Adipose tissue (tissue), 3 donors: Measurements from ENCODE around the gene IGSF6. TPM values are rescaled to one million over a fixed set of nuclear protein-coding genes. Genes with fewer than 3 reads are reported as not detected.
"Not testable (repeated sequence)": the region's sequence is repeated elsewhere in the genome, so short reads cannot be mapped to it uniquely, and the experiment has no call there.

Source experiments
- H3K27ac ChIP-seq: one replicate; pipeline ENCODE4 v1.5.1; 2013; ENCODE audit warnings: low read depth, low read length
- WGBS, 3 donors: extraction: QIAGEN DNeasy Blood & Tissue Kit; methylation state at CpG; one replicate each; pipeline ENCODE4 v1.1.7; 2013; 5-methylcytosine and 5-hydroxymethylcytosine counted together
- polyA plus RNA-seq, 3 donors: library from polyadenylated mRNA; stranded (reverse); fragments of 200-250 nt; gene quantifications; one replicate each; pipeline ENCODE4 v1.2.3, GENCODE V29; 2013
- donor health status: healthy with polysubstance abuse.
- donor health status: Bipolar disorder and iron deficiency.
- donor health status: healthy.

The IGSF6 gene
- polyA plus RNA-seq, 3 donors = 0.32 to 4.6 (median 3.8) TPM

DNA sequence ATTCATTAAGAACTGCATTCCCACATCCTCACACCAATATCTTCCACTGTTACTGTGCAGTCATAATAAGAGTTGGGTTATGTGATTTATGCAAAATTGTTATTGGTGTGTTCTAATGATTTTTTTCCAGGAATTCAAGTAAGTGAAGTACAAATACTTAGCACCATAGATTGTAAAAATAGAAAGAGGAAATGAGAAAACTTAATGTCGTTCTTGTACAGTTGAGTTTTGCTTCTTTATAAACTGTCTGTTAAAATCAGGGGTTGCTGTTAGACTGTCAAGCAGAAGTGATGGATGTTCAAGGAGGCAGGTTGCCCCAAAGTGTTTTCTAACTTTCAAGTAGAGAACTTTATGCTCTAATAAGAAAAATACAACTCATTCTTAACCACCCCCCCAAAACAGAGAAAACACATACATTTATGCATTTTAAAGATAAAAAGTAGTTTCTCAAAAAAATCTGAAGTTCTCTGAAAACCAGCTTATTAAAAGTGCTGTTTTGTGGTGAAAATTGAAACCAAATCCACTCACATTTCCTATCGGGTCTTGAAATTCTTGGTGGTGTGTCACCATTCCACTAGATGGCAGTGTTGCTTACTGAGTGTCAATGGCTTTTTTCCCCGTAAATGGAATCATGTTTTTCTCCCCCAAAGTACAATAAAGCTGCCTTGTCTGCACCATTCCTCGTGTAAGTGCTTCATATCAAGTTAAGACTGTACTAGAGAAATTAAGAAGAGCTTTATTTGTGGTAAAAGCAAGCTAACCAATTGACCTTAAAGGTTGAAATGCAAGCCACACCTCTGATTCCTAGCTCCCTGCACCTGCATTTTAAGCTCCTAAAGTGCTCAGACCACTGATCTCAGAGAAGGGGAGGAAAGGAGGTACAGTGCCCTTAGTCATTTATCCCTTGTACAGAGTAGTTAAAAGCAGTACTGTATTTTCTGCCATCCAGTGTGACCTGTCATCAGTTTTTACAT, 4.7 kb upstream of the IGSF6 start:
- 7 to 16% (median 9%) methylated on average over 4 of the region's 4 CpGs for WGBS, 3 donors
- no peak overlapping the region for H3K27ac ChIP-seq

DNA sequence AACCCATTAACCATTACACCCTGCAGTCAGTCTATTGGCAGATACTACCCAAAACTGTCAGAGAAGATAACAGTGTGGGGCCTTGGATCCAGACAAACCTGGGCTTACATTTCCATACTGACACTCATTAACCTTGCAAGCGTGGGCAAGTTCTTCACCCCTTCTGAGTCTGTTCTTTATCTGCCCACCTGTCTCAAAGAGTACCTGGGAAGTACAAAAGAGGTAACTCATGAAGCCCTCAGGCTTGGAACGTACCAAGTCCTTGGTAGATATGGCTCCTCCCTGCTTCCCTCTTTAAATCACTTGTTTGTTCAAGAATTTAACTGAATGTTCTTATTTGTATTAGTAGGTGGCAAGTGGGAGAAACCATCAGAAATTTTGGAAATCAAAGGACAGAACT, 2.5 kb upstream of the IGSF6 start:
- no peak overlapping the region for H3K27ac ChIP-seq
- 36 to 89% (median 70%) methylated on average over 2 of the region's 2 CpGs for WGBS, 3 donors

DNA sequence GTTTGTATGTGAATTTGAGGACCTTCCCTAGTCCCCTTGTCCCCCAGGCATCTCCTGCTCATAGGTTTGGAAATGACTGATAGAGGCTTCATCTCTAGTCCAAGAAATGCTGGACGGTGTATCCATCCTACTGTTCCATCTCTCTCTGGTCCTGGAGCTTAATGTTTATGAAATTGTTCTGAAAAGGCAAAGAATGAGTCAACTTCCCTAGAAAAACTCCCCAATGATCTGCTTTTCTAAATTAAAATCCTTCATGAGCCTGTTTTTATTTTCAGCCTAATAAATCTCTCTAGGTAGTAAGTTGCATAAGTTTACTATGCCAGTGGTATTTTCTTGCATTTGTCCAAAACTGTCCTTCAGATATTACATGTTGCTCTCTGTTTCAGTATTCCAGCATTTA, 2.1 kb upstream of the IGSF6 start:
- 83 to 97% (median 88%) methylated on average over 1 of the region's 1 CpG for WGBS, 3 donors
- H3K27ac ChIP-seq = no peak overlapping the region

DNA sequence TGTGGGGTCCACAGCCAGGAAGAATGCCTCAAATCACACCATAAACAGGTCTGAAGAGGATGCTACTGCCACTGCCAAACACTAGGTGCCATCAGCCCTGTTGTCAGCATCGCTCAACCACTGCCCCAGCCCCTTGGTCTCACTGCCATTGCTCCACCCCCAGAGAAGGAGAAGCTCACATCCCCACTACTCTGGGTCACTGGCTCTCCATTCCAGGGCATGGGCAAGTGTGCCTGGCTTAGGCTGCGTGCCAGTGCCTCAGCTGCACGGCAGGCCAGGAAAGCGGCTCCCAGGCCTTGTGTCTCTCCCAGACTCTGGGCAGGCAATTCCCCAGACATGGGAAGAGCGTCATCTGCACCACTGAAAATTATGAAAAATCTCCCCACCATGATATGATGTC, 1.2 kb upstream of the IGSF6 start:
- WGBS, 3 donors = 52 to 81% (median 78%) methylated on average over 5 of the region's 5 CpGs
- no peak overlapping the region for H3K27ac ChIP-seq

DNA sequence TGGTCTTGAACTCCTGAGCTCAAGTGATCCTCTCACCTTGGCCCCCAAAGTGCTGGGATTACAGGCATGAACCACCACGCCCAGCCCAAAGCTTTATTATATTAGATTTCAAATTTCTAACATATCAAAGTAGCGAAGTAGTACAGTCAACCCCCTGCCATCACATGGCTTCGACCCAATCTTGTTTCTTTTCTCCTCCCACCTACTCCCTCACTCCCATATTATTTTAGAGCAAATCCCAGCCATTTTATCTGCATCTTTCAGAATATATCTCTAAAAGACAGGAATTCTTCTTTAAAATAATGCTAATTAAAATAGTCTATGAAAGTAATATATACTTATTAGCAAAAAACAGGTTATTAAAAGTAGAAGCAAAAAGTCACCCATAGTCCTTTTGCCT, 893 bp downstream of the IGSF6 start:
- no peak overlapping the region for H3K27ac ChIP-seq
- WGBS, 3 donors = 86 to 90% (median 89%) methylated on average over 3 of the region's 3 CpGs

DNA sequence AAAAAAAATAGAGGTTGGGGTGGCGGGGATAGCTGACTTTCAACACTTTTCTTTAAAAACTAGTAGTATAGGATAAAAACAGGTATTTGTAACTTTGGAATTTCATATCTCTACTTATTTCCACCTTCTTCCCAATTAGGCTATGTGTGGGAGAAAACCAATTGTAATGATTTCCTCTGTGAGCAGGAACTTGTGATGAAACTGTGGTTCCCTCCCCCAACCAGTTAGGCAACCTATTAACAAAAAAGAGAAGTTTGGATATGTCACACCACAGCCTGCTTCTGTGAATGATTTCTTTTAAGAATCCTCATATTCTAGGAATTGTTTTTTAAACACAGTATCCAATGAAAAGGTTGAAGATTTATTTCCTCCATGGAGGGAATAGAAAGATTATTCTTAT, 1.9 kb downstream of the IGSF6 start:
- H3K27ac ChIP-seq = no peak overlapping the region
- WGBS, 3 donors = 77 to 100% (median 84%) methylated on average over 1 of the region's 1 CpG

DNA sequence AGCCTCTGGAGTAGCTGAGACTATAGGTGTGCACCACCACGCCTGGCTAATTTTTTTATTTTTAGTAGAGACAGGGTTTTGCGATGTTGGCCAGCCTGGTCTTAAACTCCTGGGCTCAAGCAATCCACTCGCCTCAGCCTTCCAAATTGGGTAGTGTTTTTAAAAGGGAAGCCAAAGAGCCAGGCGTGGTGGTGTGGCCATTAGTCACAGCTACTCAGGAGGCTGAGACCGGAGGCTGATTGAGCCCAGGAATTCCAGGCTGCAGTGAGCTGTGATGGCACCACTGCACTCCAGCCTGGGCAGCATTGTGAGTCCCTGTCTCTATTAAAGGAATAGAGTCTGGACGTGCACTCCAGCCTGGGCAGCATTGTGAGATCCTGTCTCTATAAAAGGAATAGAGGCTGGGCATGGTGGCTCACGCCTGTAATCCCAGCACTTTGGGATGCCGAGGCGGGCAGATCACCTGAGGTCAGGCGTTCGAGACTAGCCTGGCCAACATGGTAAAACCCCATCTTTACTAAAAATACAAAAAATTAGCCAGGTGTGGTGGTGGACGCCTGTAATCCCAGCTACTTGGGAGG, 2.5 kb downstream of the IGSF6 start:
- H3K27ac ChIP-seq = not testable (repeated sequence)
- 91 to 96% (median 92%) methylated on average over 12 of the region's 12 CpGs for WGBS, 3 donors

DNA sequence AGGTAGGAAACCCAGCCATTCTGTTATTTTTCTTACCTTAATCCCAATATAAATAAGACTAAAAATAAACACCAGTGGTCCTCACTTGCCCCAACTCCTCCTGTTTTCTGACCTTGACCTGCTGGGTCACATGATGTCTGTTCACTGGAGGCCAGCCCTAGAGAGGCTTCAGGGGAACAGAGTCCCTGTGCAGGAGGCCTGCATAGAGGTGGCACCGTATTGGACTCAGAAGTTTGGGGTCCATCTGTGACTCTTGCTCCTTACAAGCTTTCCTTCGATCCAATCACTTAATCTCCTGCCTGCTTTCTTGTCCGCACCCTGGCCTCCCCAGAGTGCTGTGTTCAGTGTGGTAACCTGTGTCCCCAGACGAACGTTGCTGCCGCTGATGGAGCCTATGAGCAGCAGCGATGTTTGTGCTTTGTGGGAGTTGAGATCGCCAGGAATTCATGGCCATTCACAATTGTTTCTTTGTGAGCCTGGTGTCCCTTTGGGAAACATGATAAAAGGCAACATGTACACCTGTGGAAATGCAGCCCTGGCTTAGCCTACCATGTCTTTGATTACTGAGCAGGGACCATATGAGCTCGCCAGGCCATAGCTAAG, 4.7 kb downstream of the IGSF6 start:
- no peak overlapping the region for H3K27ac ChIP-seq
- WGBS, 3 donors = 78 to 95% (median 92%) methylated on average over 9 of the region's 9 CpGs

DNA sequence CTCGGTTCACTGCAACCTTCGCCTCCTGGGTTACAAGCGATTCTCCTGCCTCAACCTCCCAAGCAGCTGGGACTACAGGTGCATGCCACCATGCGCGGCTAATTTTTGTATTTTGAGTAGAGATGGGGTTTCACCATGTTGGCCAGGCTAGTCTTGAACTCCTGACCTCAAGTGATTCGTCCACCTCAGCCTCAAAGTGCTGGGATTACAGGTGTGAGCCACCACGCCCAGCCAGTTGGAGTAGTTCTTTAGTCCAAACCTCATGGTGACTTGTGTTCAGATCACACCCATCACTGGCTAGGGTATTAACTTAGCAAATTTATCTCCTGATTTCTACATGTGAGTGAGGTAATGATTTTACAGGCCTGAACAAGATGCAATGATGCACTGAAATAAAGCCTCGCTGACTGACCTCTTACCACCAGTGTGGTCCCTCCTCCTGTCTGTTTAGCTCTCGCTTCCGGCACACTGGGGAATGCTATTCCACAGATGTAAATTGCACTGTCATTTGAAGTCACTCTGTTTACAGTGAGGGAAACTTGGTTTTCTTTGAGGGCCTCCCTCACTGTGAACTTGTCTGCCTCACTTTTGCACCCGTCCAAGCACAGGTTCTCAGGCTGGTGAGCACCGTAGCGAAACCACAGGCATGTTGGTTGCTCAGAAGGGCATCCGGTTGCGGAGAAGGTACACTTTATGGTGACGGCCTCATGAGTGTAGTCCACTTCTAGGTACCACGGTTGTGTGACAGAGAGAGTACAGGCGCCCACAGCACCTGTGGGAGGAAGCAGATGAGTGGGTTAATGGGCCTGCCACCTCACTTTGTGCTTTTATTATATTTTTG, 5.5 kb downstream of the IGSF6 start:
- no peak overlapping the region for H3K27ac ChIP-seq
- WGBS, 3 donors = 86 to 88% (median 87%) methylated on average over 18 of the region's 18 CpGs

DNA sequence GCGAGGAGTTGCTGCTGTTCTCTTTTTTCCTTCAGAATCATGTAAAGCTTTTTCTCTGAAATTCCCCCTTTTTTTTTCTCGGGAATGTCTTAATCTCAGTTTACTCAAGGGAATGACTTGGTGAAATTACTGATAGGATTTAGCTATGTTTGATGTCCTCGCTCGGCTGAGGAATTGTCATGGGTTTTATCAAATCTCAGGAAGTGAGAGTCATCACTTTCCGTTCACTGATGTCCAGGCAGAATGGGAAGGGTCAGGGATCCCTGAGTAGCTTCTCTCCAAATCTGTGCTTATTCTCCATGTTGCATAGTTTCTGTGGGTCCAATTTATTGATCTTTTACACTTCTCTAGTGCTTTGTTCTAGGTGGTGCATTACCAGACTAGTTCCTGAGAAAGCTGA, 6.3 kb downstream of the IGSF6 start:
- H3K27ac ChIP-seq = no peak overlapping the region
- 42 to 61% (median 57%) methylated on average over 5 of the region's 5 CpGs for WGBS, 3 donors

DNA sequence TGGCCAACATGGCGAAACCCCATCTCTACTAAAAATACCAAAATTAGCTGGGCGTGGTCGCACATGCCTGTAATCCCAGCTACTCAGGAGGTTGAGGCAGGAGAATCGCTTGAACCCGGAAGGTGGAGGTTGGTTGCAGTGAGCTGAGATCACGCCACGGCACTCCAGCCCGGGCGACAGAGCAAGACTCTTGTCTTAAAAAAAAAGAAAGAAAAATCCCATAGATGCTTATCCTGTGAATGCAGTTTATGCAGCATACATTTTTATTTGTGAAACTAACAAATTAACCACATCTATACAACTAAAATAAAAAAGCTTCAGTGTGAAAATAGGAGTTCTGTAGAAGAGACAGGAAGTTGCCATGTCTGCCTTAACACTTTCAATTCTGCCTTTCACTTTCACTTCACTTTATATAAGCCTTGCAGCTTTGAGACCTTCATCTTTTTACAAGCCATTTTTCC, 7.1 kb downstream of the IGSF6 start:
- 53 to 90% (median 66%) methylated on average over 9 of the region's 9 CpGs for WGBS, 3 donors
- no peak overlapping the region for H3K27ac ChIP-seq

DNA sequence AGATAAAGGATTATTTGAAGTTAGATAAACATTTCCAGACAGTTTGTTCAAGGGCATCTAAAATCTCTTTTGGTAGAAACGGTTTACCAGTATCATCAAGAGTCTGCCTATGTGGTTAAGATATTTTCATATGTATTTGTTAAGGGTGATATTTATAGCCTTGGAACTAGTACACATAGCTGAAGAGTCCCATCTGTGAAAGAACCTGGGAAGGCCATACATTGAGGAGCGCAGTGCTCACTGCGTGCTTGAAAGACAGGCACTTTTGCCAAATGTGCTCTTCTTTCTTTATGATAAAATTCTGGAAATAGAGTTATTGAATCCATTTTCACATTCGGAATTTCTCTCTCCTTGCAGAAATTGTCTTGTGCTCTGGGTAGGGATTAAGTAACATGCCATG, 7.7 kb downstream of the IGSF6 start:
- 77 to 89% (median 87%) methylated on average over 4 of the region's 4 CpGs for WGBS, 3 donors
- H3K27ac ChIP-seq = no peak overlapping the region

DNA sequence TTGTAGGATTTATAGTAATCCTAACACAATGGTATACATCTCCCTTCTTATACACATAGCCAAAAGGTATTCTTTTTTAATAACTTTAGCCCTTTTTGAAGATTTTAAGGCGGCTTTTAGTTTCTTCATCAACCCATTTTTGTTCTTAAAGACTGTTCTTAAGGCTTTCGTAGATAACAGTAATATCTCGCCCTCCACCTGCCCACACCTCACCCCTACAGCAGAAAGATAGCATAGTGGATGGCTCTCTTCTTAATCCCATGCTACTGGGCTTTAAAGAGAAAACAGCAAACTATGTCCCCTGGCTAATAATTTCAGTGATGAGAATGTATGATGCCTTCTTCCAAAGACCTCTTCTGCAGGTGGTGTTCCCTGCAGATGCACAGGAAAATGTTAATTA, 8.6 kb downstream of the IGSF6 start:
- no peak overlapping the region for H3K27ac ChIP-seq
- WGBS, 3 donors = 96 to 98% (median 97%) methylated on average over 3 of the region's 3 CpGs

DNA sequence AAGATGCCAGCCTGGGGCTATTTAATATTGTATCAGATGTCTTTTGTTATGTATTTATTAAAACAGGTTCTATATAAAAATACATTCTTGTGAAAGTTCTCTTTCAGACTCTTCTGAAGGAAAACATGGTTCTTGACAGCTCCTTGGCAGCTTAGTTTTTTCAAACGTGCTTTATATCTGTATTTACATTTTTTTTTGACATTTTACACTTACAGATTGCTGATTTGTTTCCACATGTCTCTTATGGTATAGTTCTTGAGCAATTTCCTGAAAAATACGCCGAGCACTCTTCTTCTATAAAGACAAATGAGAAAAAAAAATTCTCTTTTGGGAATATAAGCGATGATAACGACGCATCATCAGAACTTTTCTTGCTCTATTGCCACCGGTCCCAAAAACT, 9.5 kb downstream of the IGSF6 start:
- WGBS, 3 donors = 45 to 77% (median 59%) methylated on average over 7 of the region's 7 CpGs
- H3K27ac ChIP-seq = no peak overlapping the region

DNA sequence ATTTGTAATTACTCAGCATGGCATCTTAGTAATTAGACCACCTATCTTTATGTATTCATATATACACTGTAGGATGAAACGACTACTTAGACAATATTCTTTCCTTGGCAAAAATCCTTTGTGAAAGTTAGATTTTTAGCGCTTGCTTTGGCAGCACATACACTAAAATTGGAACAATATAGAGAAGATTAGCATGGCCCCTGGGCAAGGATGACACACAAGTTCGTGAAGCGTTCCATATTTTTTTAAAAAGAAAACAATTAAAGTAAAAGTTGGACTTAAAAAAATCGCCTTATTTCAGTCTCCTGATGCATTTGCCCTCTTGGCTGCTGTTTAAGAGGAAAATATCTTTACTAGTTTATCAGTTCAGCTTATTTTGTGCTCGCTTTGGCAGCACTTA, 10.5 kb downstream of the IGSF6 start:
- 73 to 76% (median 74%) methylated on average over 6 of the region's 6 CpGs for WGBS, 3 donors
- no peak overlapping the region for H3K27ac ChIP-seq

DNA sequence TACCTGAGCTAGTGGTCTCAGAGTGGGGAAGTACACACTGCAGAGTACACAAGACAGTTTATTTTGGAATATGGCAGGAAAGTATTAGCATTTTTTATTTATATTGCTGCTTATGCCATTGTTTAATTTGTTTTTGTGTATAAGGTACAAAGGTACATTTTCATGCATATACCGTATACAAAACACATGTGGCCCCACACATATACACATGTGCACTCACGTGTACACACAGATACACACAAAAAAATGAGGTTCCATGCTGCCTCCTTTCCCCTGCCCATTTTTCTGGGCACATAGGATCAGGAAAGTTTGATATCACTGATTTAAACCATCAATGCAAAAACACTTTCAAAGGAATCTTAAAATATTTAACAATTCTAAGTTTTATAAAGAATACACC, 12.9 kb downstream of the IGSF6 start:
- 94 to 98% (median 94%) methylated on average over 2 of the region's 2 CpGs for WGBS, 3 donors
- no peak overlapping the region for H3K27ac ChIP-seq

DNA sequence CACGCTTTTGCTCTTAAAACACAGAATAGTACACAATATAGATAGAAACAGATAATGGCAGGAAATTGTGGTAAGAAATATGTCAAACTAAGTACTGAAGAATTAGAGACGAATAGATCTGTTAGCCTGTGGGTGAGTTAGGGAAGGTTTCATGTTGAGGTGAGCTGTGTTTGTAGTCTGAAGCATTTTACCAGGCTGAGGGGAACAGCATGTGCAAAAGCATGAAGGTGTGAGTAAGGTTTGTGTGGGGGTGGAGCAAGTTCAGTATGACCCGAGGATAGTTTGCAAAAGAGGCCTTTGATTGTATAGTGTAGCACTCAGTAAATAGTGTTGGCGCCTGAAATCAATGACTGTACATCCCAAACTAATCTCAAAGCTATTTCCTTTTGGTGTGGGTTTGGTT, 13.8 kb downstream of the IGSF6 start:
- H3K27ac ChIP-seq = no peak overlapping the region
- WGBS, 3 donors = 49 to 70% (median 68%) methylated on average over 4 of the region's 4 CpGs
